ENCODE data around the gene AVPR1B. TPM values are rescaled to one million over a fixed set of nuclear protein-coding genes. Genes with fewer than 3 reads are reported as not detected.

AVPR1B gene
- total RNA-seq, 1 experiment from 2014 or later, result not detected

DNA sequence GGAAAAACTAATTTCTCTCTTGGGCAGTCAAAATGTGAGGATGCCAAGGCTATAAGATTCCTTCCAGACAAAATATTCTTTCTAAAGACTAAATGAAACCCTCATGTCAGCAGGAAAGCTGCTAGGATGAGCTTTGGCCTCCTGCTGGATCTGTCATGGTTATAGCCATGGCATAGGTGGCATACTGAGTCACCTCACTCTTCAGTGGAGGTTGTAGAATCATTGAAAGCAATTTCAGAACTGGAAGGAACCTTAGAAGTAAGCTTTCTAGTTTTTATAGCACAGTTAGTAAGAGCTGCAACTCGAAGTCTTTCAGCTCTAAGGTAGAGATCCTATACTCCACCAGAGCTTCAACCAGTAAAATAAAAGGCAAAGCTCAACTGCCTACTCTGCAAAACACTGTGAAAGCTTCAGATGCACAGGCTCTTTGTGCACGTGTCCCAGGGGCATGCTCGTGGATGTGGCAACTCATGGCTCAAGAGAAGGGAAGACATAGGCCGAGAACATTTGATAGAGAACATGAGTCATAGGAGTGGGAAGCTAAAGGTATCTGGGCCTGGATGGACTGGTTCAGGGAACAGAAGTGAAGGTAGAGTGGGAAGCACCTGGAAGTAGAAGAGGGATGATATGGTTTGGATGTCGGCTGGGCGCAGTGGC is 5.8 kb downstream of the AVPR1B start:
- Mint-ChIP-seq H3K9me3 (ENCODE audit: low read depth, unreplicated experiment) (no peaks in the 10 kb centered on the region), H3K27ac (ENCODE audit: unreplicated experiment) (peak overlapping the region; percentile 14), H3K27me3 (ENCODE audit: unreplicated experiment) (peaks cover 4% of the 10 kb centered on the region), H3K4me3 (ENCODE audit: low read depth, unreplicated experiment) (no peak overlapping the region), H3K36me3 (ENCODE audit: insufficient read depth, unreplicated experiment) (peaks cover 17% of the 10 kb centered on the region), H3K4me1 (ENCODE audit: low read depth, unreplicated experiment) (peaks cover 40% of the 10 kb centered on the region)
- no TSS peak for BruUV-seq (replicated peaks)
- intact Hi-C loops (cut with micrococcal nuclease; ENCODE audit: unreplicated experiment), result no loop called here
- TF ChIP-seq, protein P1, sequence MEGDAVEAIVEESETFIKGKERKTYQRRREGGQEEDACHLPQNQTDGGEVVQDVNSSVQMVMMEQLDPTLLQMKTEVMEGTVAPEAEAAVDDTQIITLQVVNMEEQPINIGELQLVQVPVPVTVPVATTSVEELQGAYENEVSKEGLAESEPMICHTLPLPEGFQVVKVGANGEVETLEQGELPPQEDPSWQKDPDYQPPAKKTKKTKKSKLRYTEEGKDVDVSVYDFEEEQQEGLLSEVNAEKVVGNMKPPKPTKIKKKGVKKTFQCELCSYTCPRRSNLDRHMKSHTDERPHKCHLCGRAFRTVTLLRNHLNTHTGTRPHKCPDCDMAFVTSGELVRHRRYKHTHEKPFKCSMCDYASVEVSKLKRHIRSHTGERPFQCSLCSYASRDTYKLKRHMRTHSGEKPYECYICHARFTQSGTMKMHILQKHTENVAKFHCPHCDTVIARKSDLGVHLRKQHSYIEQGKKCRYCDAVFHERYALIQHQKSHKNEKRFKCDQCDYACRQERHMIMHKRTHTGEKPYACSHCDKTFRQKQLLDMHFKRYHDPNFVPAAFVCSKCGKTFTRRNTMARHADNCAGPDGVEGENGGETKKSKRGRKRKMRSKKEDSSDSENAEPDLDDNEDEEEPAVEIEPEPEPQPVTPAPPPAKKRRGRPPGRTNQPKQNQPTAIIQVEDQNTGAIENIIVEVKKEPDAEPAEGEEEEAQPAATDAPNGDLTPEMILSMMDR (IDR thresholded peaks at IDR 0.05; ENCODE audit: unreplicated experiment), result no peak
- no peak for DNase-seq
- CTCF ChIA-PET, result interaction anchor here (0.6 kb wide), 1 partner anchor 127 kb away, joined by 3 read pairs; no protein-coding TSS in a partner anchor

DNA sequence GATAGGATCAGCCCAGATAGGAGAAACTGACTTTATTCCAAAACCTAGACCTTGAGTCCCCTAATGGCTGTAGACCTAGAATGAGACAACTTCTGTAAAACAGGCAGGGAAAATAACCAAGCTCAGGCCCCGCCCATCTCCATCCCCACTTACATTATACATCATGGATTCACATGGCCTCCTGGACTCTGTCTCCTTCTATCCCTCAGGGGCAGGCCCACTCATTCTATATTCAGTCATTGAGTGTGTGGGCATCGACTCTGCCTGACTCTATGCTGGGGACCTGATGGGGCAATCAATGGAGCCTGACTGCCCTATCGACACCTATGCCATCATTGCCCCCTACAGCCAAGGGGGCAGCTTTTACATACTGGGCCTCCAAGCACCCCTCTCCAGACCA is 6.4 kb downstream of the AVPR1B start:
- peaks cover 44% of the 10 kb centered on the region for H3K4me1 Mint-ChIP-seq (ENCODE audit: low read depth, unreplicated experiment)
- H3K9me3 Mint-ChIP-seq (ENCODE audit: low read depth, unreplicated experiment), result no peaks in the 10 kb centered on the region
- no peaks in the 10 kb centered on the region for H3K27me3 Mint-ChIP-seq (ENCODE audit: unreplicated experiment)
- TF ChIP-seq, protein P1 (IDR thresholded peaks at IDR 0.05; ENCODE audit: unreplicated experiment), result no peak
- no peak overlapping the region for H3K27ac Mint-ChIP-seq (ENCODE audit: unreplicated experiment)
- DNase-seq, result no peak
- H3K36me3 Mint-ChIP-seq (ENCODE audit: insufficient read depth, unreplicated experiment), result peaks cover 19% of the 10 kb centered on the region
- CTCF ChIA-PET, result interaction anchor here (0.6 kb wide), 1 partner anchor 127 kb away, joined by 3 read pairs; no protein-coding TSS in a partner anchor
- intact Hi-C loops (cut with micrococcal nuclease; ENCODE audit: unreplicated experiment), result no loop called here
- no TSS peak for BruUV-seq (replicated peaks)
- H3K4me3 Mint-ChIP-seq (ENCODE audit: low read depth, unreplicated experiment), result no peak overlapping the region

DNA sequence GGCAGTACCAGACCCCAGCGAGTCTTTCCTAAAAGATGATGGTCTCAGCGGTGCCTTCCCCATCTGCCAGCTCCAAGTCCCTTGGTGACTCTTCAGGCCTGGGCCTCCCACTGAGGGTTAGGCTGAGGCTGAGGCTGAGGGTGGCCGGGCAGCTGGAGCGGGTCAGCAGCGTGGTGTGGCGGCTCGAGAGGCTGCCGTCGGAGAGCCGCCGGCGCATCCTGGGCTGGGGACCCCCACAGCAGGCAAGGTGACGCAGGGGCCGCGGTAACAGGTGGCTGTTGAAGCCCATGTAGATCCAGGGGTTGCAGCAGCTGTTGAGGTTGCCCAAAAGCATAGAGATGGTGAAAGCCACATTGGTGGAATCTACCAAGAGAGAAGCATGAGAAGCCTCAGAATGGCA is 7.0 kb downstream of the AVPR1B start:
- Mint-ChIP-seq H3K4me3 (ENCODE audit: low read depth, unreplicated experiment) (no peak overlapping the region), H3K27me3 (ENCODE audit: unreplicated experiment) (no peaks in the 10 kb centered on the region), H3K4me1 (ENCODE audit: low read depth, unreplicated experiment) (peaks cover 44% of the 10 kb centered on the region), H3K27ac (ENCODE audit: unreplicated experiment) (no peak overlapping the region), H3K9me3 (ENCODE audit: low read depth, unreplicated experiment) (no peaks in the 10 kb centered on the region), H3K36me3 (ENCODE audit: insufficient read depth, unreplicated experiment) (peaks cover 19% of the 10 kb centered on the region)
- CTCF ChIA-PET, result no interaction called here
- no TSS peak for BruUV-seq (replicated peaks)
- no peak for DNase-seq
- TF ChIP-seq, protein P1 (IDR thresholded peaks at IDR 0.05; ENCODE audit: unreplicated experiment), result no peak
- intact Hi-C loops (cut with micrococcal nuclease; ENCODE audit: unreplicated experiment), result no loop called here

DNA sequence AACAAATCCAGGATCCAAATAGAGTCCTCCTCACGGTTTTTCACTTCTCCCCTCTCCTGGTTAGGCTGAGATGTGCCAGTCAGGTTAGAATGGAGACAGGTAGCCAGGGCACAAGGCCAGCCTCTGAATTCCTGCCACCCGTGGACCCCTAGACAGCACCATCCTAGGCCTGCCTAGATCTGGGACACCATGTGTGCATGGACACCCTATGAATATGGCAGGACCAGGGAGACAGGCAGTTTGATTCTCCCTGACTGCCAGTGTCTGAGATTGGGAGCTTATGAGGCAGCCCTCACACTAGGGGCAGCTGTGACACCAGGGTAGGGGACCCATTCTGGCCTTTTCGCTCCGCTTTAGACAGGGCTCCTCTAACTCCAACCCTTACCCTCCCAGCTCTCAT is 7.5 kb downstream of the AVPR1B start:
- TF ChIP-seq, protein P1 (IDR thresholded peaks at IDR 0.05; ENCODE audit: unreplicated experiment), result no peak
- CTCF ChIA-PET, result no interaction called here
- Mint-ChIP-seq H3K4me1 (ENCODE audit: low read depth, unreplicated experiment) (peaks cover 40% of the 10 kb centered on the region), H3K27me3 (ENCODE audit: unreplicated experiment) (no peaks in the 10 kb centered on the region), H3K27ac (ENCODE audit: unreplicated experiment) (no peak overlapping the region), H3K4me3 (ENCODE audit: low read depth, unreplicated experiment) (no peak overlapping the region), H3K36me3 (ENCODE audit: insufficient read depth, unreplicated experiment) (peaks cover 21% of the 10 kb centered on the region), H3K9me3 (ENCODE audit: low read depth, unreplicated experiment) (no peaks in the 10 kb centered on the region)
- BruUV-seq (replicated peaks), result no TSS peak
- intact Hi-C loops (cut with micrococcal nuclease; ENCODE audit: unreplicated experiment), result loop anchor here (5.0 to 10.0 kb wide), 2 partner anchors 192 to 315 kb away; no protein-coding TSS in a partner anchor
- DNase-seq, result no peak
